ENCODE measurements around the gene TMEM62. TPM values are rescaled to one million over a fixed set of nuclear protein-coding genes. Genes with fewer than 3 reads are reported as not detected.

Gene TMEM62
- total and polyA plus RNA-seq, 2 of the 8 experiments (the other 6 are each of a cell fraction or from before 2014, with no cell fraction given), result 2.0 to 4.0 TPM

GRCh38 chr15:43212951-43213350, 79.6 kb downstream of the TMEM62 start:
- TF ChIP-seq CTBP2 (IDR thresholded peaks at IDR 0.05; ENCODE audit: borderline replicate concordance, insufficient read depth, insufficient read length, low read length) (no peak), CEBPB (IDR thresholded peaks at IDR 0.05; ENCODE audit: low read depth, low read length) (no peak), ZNF274 (IDR thresholded peaks at IDR 0.05; ENCODE audit: borderline replicate concordance, extremely low read depth, low read length) (no peak)
- H2BK12ac ChIP-seq (ENCODE audit: low read depth, low read length), result no peak overlapping the region
- H3K9ac ChIP-seq (replicated peaks in 1 of 4; ENCODE audit: extremely low read depth in 1 of 4, low read depth in 3 of 4, low read length in 3 of 4), result no peak overlapping the region
- no peak overlapping the region for H2BK120ac ChIP-seq (replicated peaks; ENCODE audit: low read depth, low read length)
- H4K20me1 ChIP-seq (replicated peaks in 1 of 2; ENCODE audit: control insufficient read depth in 1 of 2, insufficient read depth in 2 of 2, low read length in 2 of 2), result no peaks in the 10 kb centered on the region
- no peak overlapping the region for H3K56ac ChIP-seq (replicated peaks; ENCODE audit: insufficient read length, low read depth, low read length)
- DNase-seq (ENCODE audit: low read depth in 1 of 2, low spot score in 2 of 2), result no peak
- H2BK5ac ChIP-seq (ENCODE audit: low read depth, low read length), result no peak overlapping the region
- no peaks in the 10 kb centered on the region for H3K23me2 ChIP-seq (ENCODE audit: low read depth, low read length)
- no peaks in the 10 kb centered on the region for H3K9me3 ChIP-seq (ENCODE audit: insufficient read depth in 2 of 2, low read depth in 1 of 2, low read length in 1 of 2)
- no peak overlapping the region for H3K27ac ChIP-seq (ENCODE audit: low read depth, low read length)
- no peak overlapping the region for H3K14ac ChIP-seq (ENCODE audit: insufficient read length)
- no peaks in the 10 kb centered on the region; the same call in 1 of the 2 replicates for H3K79me1 ChIP-seq (ENCODE audit: low read depth, low read length)
- no peak overlapping the region for H4K8ac ChIP-seq (ENCODE audit: extremely low read depth, insufficient read depth, low read length)
- H3K18ac ChIP-seq (ENCODE audit: extremely low read depth, low read length), result no peak overlapping the region
- H2BK15ac ChIP-seq (ENCODE audit: low read length), result no peak overlapping the region
- H3K4ac ChIP-seq (replicated peaks; ENCODE audit: insufficient read length, low read depth, low read length), result no peak overlapping the region
- CTCF ChIA-PET (ENCODE audit: partially characterized antibody), result interaction anchor here (0.8 to 9.6 kb wide), 7 partner anchors 9 to 424 kb away, joined by 3 to 109 read pairs (median 14); no protein-coding TSS in a partner anchor
- no peak overlapping the region for H3K23ac ChIP-seq (ENCODE audit: insufficient read length)
- H3K79me2 ChIP-seq (ENCODE audit: control insufficient read depth in 1 of 2, insufficient read depth in 2 of 2, low read length in 2 of 2), result no peaks in the 10 kb centered on the region
- H3K4me2 ChIP-seq (ENCODE audit: insufficient read depth in 1 of 2, low read depth in 2 of 2, low read length in 2 of 2), result no peak overlapping the region
- H2AK5ac ChIP-seq (ENCODE audit: low read depth, low read length), result no peak overlapping the region
- no peak overlapping the region for H2AFZ ChIP-seq (ENCODE audit: low read length)
- no peaks in the 10 kb centered on the region for H3K36me3 ChIP-seq (ENCODE audit: control insufficient read depth in 2 of 4, insufficient read depth in 4 of 4, low read length in 3 of 4)
- FAIRE-seq, result no peak
- H3K27me3 ChIP-seq (replicated peaks in 1 of 4; ENCODE audit: control insufficient read depth in 3 of 4, extremely low read depth in 1 of 4, insufficient read depth in 3 of 4, low read length in 3 of 4), result no peaks in the 10 kb centered on the region; a peak in 1 of 7 replicates
- peaks cover 0 to 3% (median 0%) of the 10 kb centered on the region in 4 experiments; a peak in 2 of 7 replicates for H3K4me1 ChIP-seq (replicated peaks in 1 of 4; ENCODE audit: control insufficient read depth in 3 of 4, insufficient read depth in 4 of 4, low read length in 3 of 4)
- POLR2A ChIA-PET (ENCODE audit: partially characterized antibody), result no interaction called here
- H2BK20ac ChIP-seq (ENCODE audit: low read length), result no peak overlapping the region
- H3K4me3 ChIP-seq (ENCODE audit: extremely low read depth in 1 of 4, insufficient read depth in 2 of 4, low read depth in 3 of 4, low read length in 4 of 4), result no peak overlapping the region
- no peak overlapping the region for H4K91ac ChIP-seq (replicated peaks; ENCODE audit: insufficient read length, low read length)
- no peak overlapping the region for H4K5ac ChIP-seq (ENCODE audit: insufficient read length, low read depth, low read length)
